AG04450 (cell line): ENCODE data around the gene NDUFS3. TPM values are rescaled to one million over a fixed set of nuclear protein-coding genes. Genes with fewer than 3 reads are reported as not detected.

ENCODE experiments used
- CTCF ChIA-PET: fragments of 300-600, 350-600 bp; formaldehyde crosslinking; extraction: SDS; loops from one replicate; lab custom pipeline; 2022; ENCODE audit warnings: antibody characterized with exemption, inconsistent platforms; lab: Charles Lee
- POLR2A ChIA-PET: fragments of 350-600 bp; formaldehyde crosslinking; extraction: SDS; loops from one replicate; lab custom pipeline; 2021; ENCODE audit warnings: antibody characterized with exemption, inconsistent platforms; lab: Yijun Ruan, JAX
- DNase-seq: peaks from one replicate; pipeline ENCODE4 v3.0.0-alpha.2; 2011; ENCODE audit warnings: low read depth, low spot score
- H3K27ac ChIP-seq: one replicate; pipeline ENCODE4 v1.5.1; 2012; ENCODE audit warnings: low read depth, low read length, control low read depth
- H3K27me3 ChIP-seq: one replicate; pipeline ENCODE4 v1.6.0; 2012; ENCODE audit warnings: low read length; ENCODE audit not compliant: control insufficient read depth, insufficient read depth
- H3K4me3 ChIP-seq: 2 replicates; pipeline ENCODE4 v1.5.1; 2011; ENCODE audit warnings: mild to moderate bottlenecking, low read depth, low read length, control low read depth
- H3K9me3 ChIP-seq: 2 replicates; pipeline ENCODE4 v1.5.1; 2012; ENCODE audit warnings: low read length; ENCODE audit not compliant: control insufficient read depth, insufficient read depth
- CTCF ChIP-seq: IDR thresholded peaks from 2 replicates; pipeline ENCODE4 v1.5.1; 2011; ENCODE audit warnings: low read depth, low read length, control low read depth, inconsistent platforms
- polyA plus RNA-seq: library from polyadenylated mRNA; depleted of rRNA; stranded (reverse); fragments of >200 nt; gene quantifications from 2 replicates; pipeline ENCODE4 v1.2.3, GENCODE V29; 2011

Gene NDUFS3
- polyA plus RNA-seq, 1 experiment, result 106 TPM

GRCh38 chr11:47571357-47571729 lies 7.5 kb upstream of the NDUFS3 start:
- peak overlapping the region; percentile 11 for H3K27ac ChIP-seq

GRCh38 chr11:47571895-47572294 lies 7.0 kb upstream of the NDUFS3 start:
- no peak for DNase-seq
- ChIA-PET POLR2A (interaction anchor here (0.7 kb wide), 1 partner anchor 38 kb away, joined by 3 read pairs; no protein-coding TSS in a partner anchor), CTCF (interaction anchor here (1.5 to 2.3 kb wide), 2 partner anchors 19 to 45 kb away, joined by 4 to 7 read pairs; no protein-coding TSS in a partner anchor)
- no peak for TF ChIP-seq CTCF
- no peak overlapping the region for H3K4me3 ChIP-seq
- H3K9me3 ChIP-seq, result no peaks in the 10 kb centered on the region
- no peak overlapping the region for H3K27ac ChIP-seq
- no peaks in the 10 kb centered on the region for H3K27me3 ChIP-seq

More at GRCh38 chr11:47571357-47571729, 7.5 kb upstream of the NDUFS3 start:
- CTCF ChIA-PET, result interaction anchor here (1.5 kb wide), 1 partner anchor 18 kb away, joined by 4 read pairs; no protein-coding TSS in a partner anchor
- no peak for DNase-seq
- H3K4me3 ChIP-seq, result no peak overlapping the region
- POLR2A ChIA-PET, result no interaction called here
- H3K27me3 ChIP-seq, result no peaks in the 10 kb centered on the region
- H3K9me3 ChIP-seq, result no peaks in the 10 kb centered on the region
- no peak for TF ChIP-seq CTCF

- ChIA-PET CTCF (interaction anchor here (0.8 to 2.3 kb wide), 2 partner anchors 18 to 44 kb away, joined by 3 to 7 read pairs; no protein-coding TSS in a partner anchor), POLR2A (interaction anchor here (0.6 kb wide), 1 partner anchor 11 kb away, joined by 9 read pairs; no protein-coding TSS in a partner anchor)
Measured at GRCh38 chr11:47572715-47573255, 6.1 kb upstream of the NDUFS3 start.

GRCh38 chr11:47573321-47573720 lies 5.6 kb upstream of the NDUFS3 start:
- H3K27ac ChIP-seq, result peak overlapping the region; percentile 11
- DNase-seq, result no peak
- no peak for TF ChIP-seq CTCF
- H3K4me3 ChIP-seq, result no peak overlapping the region
- POLR2A ChIA-PET, result no interaction called here
- H3K9me3 ChIP-seq, result no peaks in the 10 kb centered on the region
- CTCF ChIA-PET, result interaction anchor here (0.8 to 2.3 kb wide), 3 partner anchors 18 to 44 kb away, joined by 3 to 7 read pairs (median 3); no protein-coding TSS in a partner anchor
- no peaks in the 10 kb centered on the region for H3K27me3 ChIP-seq

More at GRCh38 chr11:47572715-47573255, 6.1 kb upstream of the NDUFS3 start:
- Histone ChIP-seq H3K4me3 (no peak overlapping the region), H3K9me3 (no peaks in the 10 kb centered on the region), H3K27ac (no peak overlapping the region), H3K27me3 (no peaks in the 10 kb centered on the region)
- DNase-seq, result no peak
- TF ChIP-seq CTCF, result no peak

- no peak for DNase-seq
- Histone ChIP-seq H3K27me3 (no peaks in the 10 kb centered on the region), H3K4me3 (peak overlapping the region; percentile 95), H3K27ac (no peak overlapping the region), H3K9me3 (no peaks in the 10 kb centered on the region)
- no peak for TF ChIP-seq CTCF
- ChIA-PET CTCF (interaction anchor here (1.0 to 2.6 kb wide), 3 partner anchors 40 to 204 kb away, joined by 3 to 6 read pairs (median 3); no protein-coding TSS in a partner anchor), POLR2A (interaction anchor here (0.6 to 1.0 kb wide), 2 partner anchors 8 to 11 kb away, joined by 3 to 4 read pairs; no protein-coding TSS in a partner anchor)
Measured at GRCh38 chr11:47577460-47578041, 1.3 kb upstream of the NDUFS3 start.
